Skeletal muscle satellite cell (primary cell): ENCODE results near the gene TCTN3.

Experiments used
- H3K27me3 ChIP-seq: 2 replicates; pipeline ENCODE4 v1.7.0; 2013; ENCODE audit warnings: low read length; ENCODE audit not compliant: control insufficient read depth, insufficient read depth
- H3K36me3 ChIP-seq: 2 replicates; pipeline ENCODE4 v1.7.0; 2013; ENCODE audit warnings: mild to moderate bottlenecking, control low read depth, low read length; ENCODE audit not compliant: insufficient read depth
- H3K4me1 ChIP-seq: 2 replicates; pipeline ENCODE4 v1.7.0; 2013; ENCODE audit warnings: low read length; ENCODE audit not compliant: control insufficient read depth, insufficient read depth
- H3K4me2 ChIP-seq: 2 replicates; pipeline ENCODE4 v1.7.0; 2013; ENCODE audit warnings: mild to moderate bottlenecking, low read length
- H3K4me3 ChIP-seq: 2 replicates; pipeline ENCODE4 v1.7.0; 2013; ENCODE audit warnings: low read length
- H3K9ac ChIP-seq: 2 replicates; pipeline ENCODE4 v1.7.0; 2013; ENCODE audit warnings: mild to moderate bottlenecking, low read depth, low read length, moderate library complexity
- H3K9me3 ChIP-seq: replicated peaks from 2 replicates; pipeline ENCODE4 v1.7.0; 2013; ENCODE audit warnings: mild to moderate bottlenecking, control low read depth, low read length

TCTN3 gene

GRCh38 chr10:95653895-95654294, 39.8 kb downstream of the TCTN3 start:
- Histone ChIP-seq H3K36me3 (peaks cover 29% of the 10 kb centered on the region), H3K4me2 (no peak overlapping the region), H3K27me3 (no peaks in the 10 kb centered on the region), H3K9me3 (no peaks in the 10 kb centered on the region), H3K4me3 (no peak overlapping the region), H3K9ac (no peak overlapping the region), H3K4me1 (peaks cover 9% of the 10 kb centered on the region)

- peaks cover 50% of the 10 kb centered on the region for H3K36me3 ChIP-seq
- no peak overlapping the region for H3K4me2 ChIP-seq
- H3K9ac ChIP-seq, result no peak overlapping the region
- H3K9me3 ChIP-seq, result no peaks in the 10 kb centered on the region
- H3K4me1 ChIP-seq, result peaks cover 9% of the 10 kb centered on the region
- H3K4me3 ChIP-seq, result no peak overlapping the region
- no peaks in the 10 kb centered on the region for H3K27me3 ChIP-seq
These were observed 42.2 kb downstream of the TCTN3 start for GRCh38 chr10:95651346-95652060.

- peaks cover 5% of the 10 kb centered on the region for H3K4me1 ChIP-seq
- no peak overlapping the region for H3K4me2 ChIP-seq
- no peaks in the 10 kb centered on the region for H3K27me3 ChIP-seq
- no peaks in the 10 kb centered on the region for H3K9me3 ChIP-seq
- H3K36me3 ChIP-seq, result peaks cover 63% of the 10 kb centered on the region
- H3K9ac ChIP-seq, result no peak overlapping the region
- no peak overlapping the region for H3K4me3 ChIP-seq
These were observed 43.5 kb downstream of the TCTN3 start for GRCh38 chr10:95650232-95650631.

- Histone ChIP-seq H3K9me3 (no peaks in the 10 kb centered on the region), H3K4me3 (no peak overlapping the region), H3K27me3 (no peaks in the 10 kb centered on the region), H3K4me2 (no peak overlapping the region), H3K9ac (no peak overlapping the region), H3K4me1 (no peaks in the 10 kb centered on the region), H3K36me3 (peaks cover 71% of the 10 kb centered on the region)
These were observed 45.6 kb downstream of the TCTN3 start for GRCh38 chr10:95648138-95648537.

- no peaks in the 10 kb centered on the region for H3K9me3 ChIP-seq
- H3K4me3 ChIP-seq, result no peak overlapping the region
- H3K27me3 ChIP-seq, result no peaks in the 10 kb centered on the region
- no peak overlapping the region for H3K4me2 ChIP-seq
- H3K4me1 ChIP-seq, result no peaks in the 10 kb centered on the region
- H3K36me3 ChIP-seq, result peaks cover 70% of the 10 kb centered on the region
- H3K9ac ChIP-seq, result no peak overlapping the region
These were observed 47.6 kb downstream of the TCTN3 start for GRCh38 chr10:95646160-95646559.

- Histone ChIP-seq H3K36me3 (peaks cover 75% of the 10 kb centered on the region), H3K27me3 (no peaks in the 10 kb centered on the region)
These were observed 48.8 kb downstream of the TCTN3 start for GRCh38 chr10:95644901-95645300.

GRCh38 chr10:95640891-95641315, 52.8 kb downstream of the TCTN3 start:
- Histone ChIP-seq H3K4me1 (no peaks in the 10 kb centered on the region), H3K9me3 (no peaks in the 10 kb centered on the region), H3K9ac (no peak overlapping the region), H3K27me3 (no peaks in the 10 kb centered on the region), H3K4me2 (no peak overlapping the region), H3K4me3 (no peak overlapping the region), H3K36me3 (peaks cover 76% of the 10 kb centered on the region)

More at GRCh38 chr10:95644901-95645300, 48.8 kb downstream of the TCTN3 start:
- H3K9ac ChIP-seq, result no peak overlapping the region
- no peak overlapping the region for H3K4me2 ChIP-seq
- H3K4me1 ChIP-seq, result no peaks in the 10 kb centered on the region
- H3K4me3 ChIP-seq, result no peak overlapping the region
- H3K9me3 ChIP-seq, result no peaks in the 10 kb centered on the region

GRCh38 chr10:95637911-95638310, 55.8 kb downstream of the TCTN3 start:
- Histone ChIP-seq H3K27me3 (no peaks in the 10 kb centered on the region), H3K4me2 (no peak overlapping the region), H3K4me1 (no peaks in the 10 kb centered on the region), H3K36me3 (peaks cover 88% of the 10 kb centered on the region), H3K4me3 (no peak overlapping the region), H3K9ac (no peak overlapping the region), H3K9me3 (no peaks in the 10 kb centered on the region)

- Histone ChIP-seq H3K4me1 (no peaks in the 10 kb centered on the region), H3K36me3 (peaks cover 87% of the 10 kb centered on the region), H3K4me3 (no peak overlapping the region), H3K9ac (no peak overlapping the region), H3K27me3 (no peaks in the 10 kb centered on the region), H3K4me2 (no peak overlapping the region), H3K9me3 (no peaks in the 10 kb centered on the region)
These were observed 56.6 kb downstream of the TCTN3 start for GRCh38 chr10:95637140-95637539.

GRCh38 chr10:95635319-95635733, 58.4 kb downstream of the TCTN3 start:
- Histone ChIP-seq H3K27me3 (no peaks in the 10 kb centered on the region), H3K36me3 (peaks cover 84% of the 10 kb centered on the region), H3K9ac (no peak overlapping the region), H3K4me2 (no peak overlapping the region), H3K4me1 (no peaks in the 10 kb centered on the region), H3K4me3 (no peak overlapping the region), H3K9me3 (no peaks in the 10 kb centered on the region)

- Histone ChIP-seq H3K9me3 (no peaks in the 10 kb centered on the region), H3K4me1 (no peaks in the 10 kb centered on the region), H3K27me3 (no peaks in the 10 kb centered on the region), H3K36me3 (peaks cover 86% of the 10 kb centered on the region), H3K9ac (no peak overlapping the region), H3K4me3 (no peak overlapping the region), H3K4me2 (no peak overlapping the region)
These were observed 64.9 kb downstream of the TCTN3 start for GRCh38 chr10:95628786-95629185.

- H3K4me3 ChIP-seq, result no peak overlapping the region
- peaks cover 69% of the 10 kb centered on the region for H3K36me3 ChIP-seq
- H3K9ac ChIP-seq, result no peak overlapping the region
- no peaks in the 10 kb centered on the region for H3K27me3 ChIP-seq
- no peaks in the 10 kb centered on the region for H3K4me1 ChIP-seq
- H3K9me3 ChIP-seq, result no peaks in the 10 kb centered on the region
- H3K4me2 ChIP-seq, result no peak overlapping the region
These were observed 67.2 kb downstream of the TCTN3 start for GRCh38 chr10:95626500-95626899.
